Natural killer cell (primary cell): ENCODE measurements around the gene CDK3. TPM values are rescaled to one million over a fixed set of nuclear protein-coding genes. Genes with fewer than 3 reads are reported as not detected.

Experiments
- ATAC-seq, 3 donors: fragments of 150-1000 bp in 2 of 3; fragments of 200-7000 bp in 1 of 3; cut with Tn5 transposase; 1 replicate in 1 of 3; 2 replicates in 2 of 3; pipeline ENCODE4 v1.10.0; 2021; ENCODE audit warnings: mild to moderate bottlenecking in 2 of 3, moderate library complexity in 2 of 3
- DNase-seq, 2 donors: peaks; one replicate each; pipeline versions ENCODE4 v3.0.0 to v3.0.0-alpha.2; 2013 to 2021; ENCODE audit warnings: mixed read lengths in 1 of 2
- H3K27ac ChIP-seq: one replicate; pipeline ENCODE4 v1.5.1; 2013; ENCODE audit warnings: mild to moderate bottlenecking, low read length
- H3K27me3 ChIP-seq: one replicate; pipeline ENCODE4 v1.6.1; 2013; ENCODE audit warnings: low read length; ENCODE audit not compliant: control insufficient read depth, insufficient read depth
- H3K36me3 ChIP-seq: one replicate; pipeline ENCODE4 v1.6.1; 2013; ENCODE audit warnings: low read length; ENCODE audit not compliant: control insufficient read depth, insufficient read depth
- H3K4me1 ChIP-seq: one replicate; pipeline ENCODE4 v1.6.1; 2013; ENCODE audit warnings: low read length; ENCODE audit not compliant: control insufficient read depth, insufficient read depth
- H3K4me3 ChIP-seq: one replicate; pipeline ENCODE4 v1.5.1; 2013; ENCODE audit warnings: low read length
- H3K9me3 ChIP-seq: one replicate; pipeline ENCODE4 v1.6.1; 2013; ENCODE audit warnings: low read length; ENCODE audit not compliant: control insufficient read depth, insufficient read depth
- H3K27ac Mint-ChIP-seq, 2 donors: one replicate each; pipeline ENCODE4 v1.8.0; 2022; ENCODE audit warnings: mild to moderate bottlenecking in 2 of 2, mixed read lengths in 2 of 2, moderate library complexity in 1 of 2
- H3K27me3 Mint-ChIP-seq, 2 donors: one replicate each; pipeline ENCODE4 v1.8.0; 2022; ENCODE audit warnings: low read depth in 2 of 2, mixed read lengths in 2 of 2
- H3K36me3 Mint-ChIP-seq: one replicate; pipeline ENCODE4 v1.8.0; 2022; ENCODE audit warnings: mixed read lengths
- H3K4me1 Mint-ChIP-seq, 2 donors: one replicate each; pipeline ENCODE4 v1.8.0; 2022; ENCODE audit warnings: mixed read lengths in 2 of 2
- H3K4me3 Mint-ChIP-seq: one replicate; pipeline ENCODE4 v1.8.0; 2022; ENCODE audit warnings: mild to moderate bottlenecking, moderate library complexity, mixed read lengths
- H3K9me3 Mint-ChIP-seq, 2 donors: one replicate each; pipeline ENCODE4 v1.8.0; 2022; ENCODE audit warnings: mixed read lengths in 2 of 2
- WGBS: methylation state at CpG from one replicate; pipeline ENCODE4 v1.1.7; 2013; ENCODE audit warnings: missing lambda C conversion rate; ENCODE audit not compliant: insufficient coverage; 5-methylcytosine and 5-hydroxymethylcytosine counted together
- intact Hi-C: fragments of 100-400 bp; cut with micrococcal nuclease; formaldehyde crosslinking; loops from one replicate; pipeline ENCODE4 v1.14.2; 2022
- total RNA-seq, 4 donors: library from RNA; stranded (reverse); fragments of 120-200 nt in 1 of 4; gene quantifications; one replicate each; pipeline versions ENCODE4 v1.2.3 to v1.2.4, GENCODE V29; 2013 to 2022
- TF ChIP-seq, protein P1 (sequence below): fragments of 200-600 bp; IDR thresholded peaks from one replicate; pipeline ENCODE4 v1.8.0; 2022; ENCODE audit warnings: antibody characterized with exemption

The CDK3 gene
- total RNA-seq, 3 donors from 2014 or later (not counting 1 experiment from before 2014, with no cell fraction given), result 5.5 to 13.6 (median 13.5) TPM

GRCh38 chr17:76032073-76032779, 31.6 kb downstream of the CDK3 start:
- intact Hi-C loops, result no loop called here
- Histone ChIP-seq H3K27ac (no peak overlapping the region), H3K36me3 (no peaks in the 10 kb centered on the region), H3K9me3 (no peaks in the 10 kb centered on the region), H3K4me3 (no peak overlapping the region), H3K4me1 (peaks cover 16% of the 10 kb centered on the region), H3K27me3 (no peaks in the 10 kb centered on the region)
- Mint-ChIP-seq H3K4me3 (no peak overlapping the region), H3K27me3 (no peaks in the 10 kb centered on the region), H3K27ac (no peak overlapping the region), H3K9me3 (no peaks in the 10 kb centered on the region), H3K4me1 (peaks cover 9 to 12% of the 10 kb centered on the region in 2 donors), H3K36me3 (no peaks in the 10 kb centered on the region)
- ATAC-seq (no peak), DNase-seq (no peak)
- TF ChIP-seq, protein P1, sequence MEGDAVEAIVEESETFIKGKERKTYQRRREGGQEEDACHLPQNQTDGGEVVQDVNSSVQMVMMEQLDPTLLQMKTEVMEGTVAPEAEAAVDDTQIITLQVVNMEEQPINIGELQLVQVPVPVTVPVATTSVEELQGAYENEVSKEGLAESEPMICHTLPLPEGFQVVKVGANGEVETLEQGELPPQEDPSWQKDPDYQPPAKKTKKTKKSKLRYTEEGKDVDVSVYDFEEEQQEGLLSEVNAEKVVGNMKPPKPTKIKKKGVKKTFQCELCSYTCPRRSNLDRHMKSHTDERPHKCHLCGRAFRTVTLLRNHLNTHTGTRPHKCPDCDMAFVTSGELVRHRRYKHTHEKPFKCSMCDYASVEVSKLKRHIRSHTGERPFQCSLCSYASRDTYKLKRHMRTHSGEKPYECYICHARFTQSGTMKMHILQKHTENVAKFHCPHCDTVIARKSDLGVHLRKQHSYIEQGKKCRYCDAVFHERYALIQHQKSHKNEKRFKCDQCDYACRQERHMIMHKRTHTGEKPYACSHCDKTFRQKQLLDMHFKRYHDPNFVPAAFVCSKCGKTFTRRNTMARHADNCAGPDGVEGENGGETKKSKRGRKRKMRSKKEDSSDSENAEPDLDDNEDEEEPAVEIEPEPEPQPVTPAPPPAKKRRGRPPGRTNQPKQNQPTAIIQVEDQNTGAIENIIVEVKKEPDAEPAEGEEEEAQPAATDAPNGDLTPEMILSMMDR, result no peak
- WGBS, result 95% methylated on average over 17 of the region's 20 CpGs

DNA sequence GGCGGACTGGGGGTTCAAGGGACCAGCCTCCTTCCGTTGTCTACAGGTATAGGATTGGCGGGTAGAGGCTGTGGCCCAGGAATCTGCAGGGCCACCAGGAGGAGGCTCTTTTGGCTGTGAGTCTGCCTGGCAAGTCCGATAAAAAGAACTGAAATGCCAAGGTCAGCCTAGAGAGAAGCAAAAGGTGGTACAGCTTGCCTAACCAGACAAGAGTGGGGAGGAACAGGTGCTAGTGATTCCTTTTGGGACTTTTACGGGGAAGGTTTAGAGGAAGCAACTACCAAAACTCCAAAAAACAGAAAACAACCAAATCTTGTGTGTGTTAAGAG, 32.1 kb downstream of the CDK3 start:
- WGBS, result 95% methylated on average over 4 of the region's 5 CpGs
- H3K4me1 ChIP-seq, result peaks cover 16% of the 10 kb centered on the region
- no peak overlapping the region for H3K4me3 ChIP-seq
- H3K27ac ChIP-seq, result no peak overlapping the region
- H3K4me3 Mint-ChIP-seq, result no peak overlapping the region
- ATAC-seq (no peak), DNase-seq (no peak)
- no peak overlapping the region for H3K27ac Mint-ChIP-seq
- H3K4me1 Mint-ChIP-seq, result peaks cover 9 to 12% of the 10 kb centered on the region in 2 donors
- H3K27me3 ChIP-seq, result no peaks in the 10 kb centered on the region
- H3K36me3 Mint-ChIP-seq, result no peaks in the 10 kb centered on the region
- no peaks in the 10 kb centered on the region for H3K36me3 ChIP-seq
- no peaks in the 10 kb centered on the region for H3K27me3 Mint-ChIP-seq
- H3K9me3 ChIP-seq, result no peaks in the 10 kb centered on the region
- intact Hi-C loops, result no loop called here
- H3K9me3 Mint-ChIP-seq, result no peaks in the 10 kb centered on the region
- TF ChIP-seq, protein P1, result no peak

- 95% methylated on average over 6 of the region's 6 CpGs for WGBS
- ATAC-seq, result no peak
- H3K4me3 Mint-ChIP-seq, result no peak overlapping the region
- Histone ChIP-seq H3K4me1 (peaks cover 16% of the 10 kb centered on the region), H3K4me3 (no peak overlapping the region), H3K36me3 (peaks cover under 1% of the 10 kb centered on the region), H3K27me3 (no peaks in the 10 kb centered on the region), H3K9me3 (no peaks in the 10 kb centered on the region), H3K27ac (no peak overlapping the region)
- intact Hi-C loops, result no loop called here
- peaks cover 9 to 12% of the 10 kb centered on the region in 2 donors for H3K4me1 Mint-ChIP-seq
- no peaks in the 10 kb centered on the region for H3K36me3 Mint-ChIP-seq
- H3K27ac Mint-ChIP-seq, result no peak overlapping the region
- no peaks in the 10 kb centered on the region for H3K9me3 Mint-ChIP-seq
- DNase-seq, result no peak
- TF ChIP-seq, protein P1, result no peak
- no peaks in the 10 kb centered on the region for H3K27me3 Mint-ChIP-seq
These were observed 32.5 kb downstream of the CDK3 start for GRCh38 chr17:76033139-76033538.
